Stimulated activated CD4-positive, alpha-beta T cell treated with anti-CD3 and anti-CD28 coated beads, Interleukin-1b, Interleukin-23, amount 100 ng/mL, for 24 hours (primary cell): ENCODE results near the gene CEMIP2.
"Not testable (repeated sequence)": the region's sequence is repeated elsewhere in the genome, so short reads cannot be mapped to it uniquely, and the experiment has no call there.

Experiments
- DNase-seq, 4 experiments: peaks; one replicate each; pipeline ENCODE4 v3.0.0-alpha.2; 2020; ENCODE audit warnings: low read depth in 4 of 4, low spot score in 1 of 4

Gene CEMIP2, protein sequence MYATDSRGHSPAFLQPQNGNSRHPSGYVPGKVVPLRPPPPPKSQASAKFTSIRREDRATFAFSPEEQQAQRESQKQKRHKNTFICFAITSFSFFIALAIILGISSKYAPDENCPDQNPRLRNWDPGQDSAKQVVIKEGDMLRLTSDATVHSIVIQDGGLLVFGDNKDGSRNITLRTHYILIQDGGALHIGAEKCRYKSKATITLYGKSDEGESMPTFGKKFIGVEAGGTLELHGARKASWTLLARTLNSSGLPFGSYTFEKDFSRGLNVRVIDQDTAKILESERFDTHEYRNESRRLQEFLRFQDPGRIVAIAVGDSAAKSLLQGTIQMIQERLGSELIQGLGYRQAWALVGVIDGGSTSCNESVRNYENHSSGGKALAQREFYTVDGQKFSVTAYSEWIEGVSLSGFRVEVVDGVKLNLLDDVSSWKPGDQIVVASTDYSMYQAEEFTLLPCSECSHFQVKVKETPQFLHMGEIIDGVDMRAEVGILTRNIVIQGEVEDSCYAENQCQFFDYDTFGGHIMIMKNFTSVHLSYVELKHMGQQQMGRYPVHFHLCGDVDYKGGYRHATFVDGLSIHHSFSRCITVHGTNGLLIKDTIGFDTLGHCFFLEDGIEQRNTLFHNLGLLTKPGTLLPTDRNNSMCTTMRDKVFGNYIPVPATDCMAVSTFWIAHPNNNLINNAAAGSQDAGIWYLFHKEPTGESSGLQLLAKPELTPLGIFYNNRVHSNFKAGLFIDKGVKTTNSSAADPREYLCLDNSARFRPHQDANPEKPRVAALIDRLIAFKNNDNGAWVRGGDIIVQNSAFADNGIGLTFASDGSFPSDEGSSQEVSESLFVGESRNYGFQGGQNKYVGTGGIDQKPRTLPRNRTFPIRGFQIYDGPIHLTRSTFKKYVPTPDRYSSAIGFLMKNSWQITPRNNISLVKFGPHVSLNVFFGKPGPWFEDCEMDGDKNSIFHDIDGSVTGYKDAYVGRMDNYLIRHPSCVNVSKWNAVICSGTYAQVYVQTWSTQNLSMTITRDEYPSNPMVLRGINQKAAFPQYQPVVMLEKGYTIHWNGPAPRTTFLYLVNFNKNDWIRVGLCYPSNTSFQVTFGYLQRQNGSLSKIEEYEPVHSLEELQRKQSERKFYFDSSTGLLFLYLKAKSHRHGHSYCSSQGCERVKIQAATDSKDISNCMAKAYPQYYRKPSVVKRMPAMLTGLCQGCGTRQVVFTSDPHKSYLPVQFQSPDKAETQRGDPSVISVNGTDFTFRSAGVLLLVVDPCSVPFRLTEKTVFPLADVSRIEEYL (N-terminal part only)

DNA sequence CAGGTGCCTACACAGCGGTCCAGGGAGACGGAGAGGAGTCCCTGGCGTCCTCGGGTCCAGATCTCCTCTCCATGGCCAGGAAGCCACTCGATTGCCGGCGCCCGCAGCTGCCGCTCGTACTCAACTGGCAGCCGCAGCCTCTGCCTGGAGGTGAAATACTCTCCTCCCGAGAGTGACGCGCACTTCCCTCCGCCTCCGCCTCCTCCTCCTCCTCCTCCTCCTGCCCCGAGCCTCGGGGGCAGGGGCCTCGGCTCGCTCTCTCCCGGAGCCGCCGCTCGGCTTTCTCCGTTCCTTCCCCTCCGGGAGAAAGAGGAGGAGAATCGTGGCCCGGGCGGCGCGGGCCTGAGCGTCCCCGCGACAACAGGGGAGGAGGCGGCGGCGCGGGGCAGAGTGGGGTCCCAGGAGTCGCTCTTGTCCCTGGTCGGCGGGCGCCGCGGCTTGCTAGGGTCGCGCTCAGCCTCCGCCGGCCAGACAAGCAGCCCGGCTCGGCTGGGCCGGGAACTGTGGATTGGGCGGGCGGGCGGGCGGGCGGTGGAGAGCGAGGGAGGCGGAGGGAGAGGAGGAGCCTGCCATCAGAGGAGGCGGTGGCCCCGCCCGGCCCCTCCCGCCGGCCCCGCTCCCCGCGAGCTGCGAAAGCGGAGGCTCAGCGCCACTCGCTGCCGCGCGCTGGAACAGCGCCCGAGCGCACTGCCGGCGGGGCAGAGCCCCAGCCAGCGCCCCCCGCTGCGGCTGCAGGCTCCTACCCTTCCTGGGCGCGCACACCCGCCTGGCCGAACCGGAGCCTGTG lies at the start of gene CEMIP2:
TSS of gene CEMIP2 (minus strand) at position 126 of the 787 bp plus-strand sequence. CDS start 18,140 bp downstream, outside the sequence.
- DNase-seq, result peak; percentile 67 to 81 (median 74)

DNA sequence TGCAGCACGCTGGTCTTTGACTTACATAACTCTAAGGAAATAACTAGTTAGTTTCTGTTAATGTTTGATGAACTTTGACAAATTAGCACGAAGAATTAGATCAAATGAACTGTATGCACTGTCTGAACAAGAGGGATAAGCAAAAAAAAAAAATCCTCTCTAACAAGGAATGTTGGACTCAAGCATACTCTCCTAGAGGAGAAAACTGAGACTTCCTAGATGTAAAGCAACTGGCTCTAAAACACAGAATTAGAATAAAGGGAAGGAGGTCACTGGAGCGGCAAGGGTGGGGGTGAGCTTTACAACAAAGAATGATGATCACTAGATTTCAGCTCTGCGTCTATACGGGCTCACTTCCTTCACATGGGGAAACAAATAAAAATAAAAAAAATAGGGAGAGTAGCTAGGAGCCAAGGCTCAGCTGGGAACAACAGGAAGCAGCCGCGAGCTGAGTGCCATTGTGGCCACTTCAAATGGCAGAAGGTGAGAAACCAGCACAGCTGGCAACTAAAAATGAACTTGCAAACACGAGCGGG lies 48.7 kb upstream of the CEMIP2 start:
- no peak for DNase-seq

DNA sequence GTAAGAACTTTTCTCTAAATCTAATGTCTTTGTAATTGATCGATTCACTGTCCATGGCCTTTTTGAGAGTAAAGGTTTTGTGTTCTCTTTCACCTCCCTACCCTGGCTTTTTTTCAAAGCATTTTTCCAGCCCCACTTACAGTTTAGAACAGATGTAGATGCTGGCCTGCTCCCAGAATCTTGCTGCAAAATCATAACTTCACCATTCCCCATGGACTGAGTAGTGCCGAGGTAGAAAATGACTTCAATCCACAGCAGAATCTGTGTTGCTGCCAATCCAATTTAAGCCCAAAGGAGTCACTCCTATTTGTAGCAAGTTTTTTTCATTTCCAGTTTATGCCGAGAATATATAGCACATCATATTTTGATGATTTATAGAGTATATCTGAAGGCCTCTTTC lies 46.5 kb upstream of the CEMIP2 start:
- no peak for DNase-seq

DNA sequence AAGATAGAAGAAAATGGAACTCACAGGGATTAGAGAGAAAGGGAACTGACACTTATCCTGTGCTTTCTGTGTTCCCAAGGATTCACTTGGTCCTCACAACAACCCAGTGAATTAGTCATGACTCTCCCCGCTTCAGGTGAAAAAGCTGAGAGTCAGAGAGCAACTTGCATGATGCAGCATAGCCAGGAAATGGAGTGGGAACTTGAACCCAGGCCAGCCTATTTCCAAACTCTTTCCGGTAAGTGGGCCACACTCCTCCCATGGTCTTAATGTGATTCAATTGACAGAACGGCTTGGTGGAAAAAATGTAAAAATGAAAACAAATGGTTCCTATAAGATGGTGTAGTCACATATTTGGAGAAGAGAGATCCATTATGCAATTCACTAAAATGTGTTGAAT lies 45.9 kb upstream of the CEMIP2 start:
- DNase-seq, result no peak

DNA sequence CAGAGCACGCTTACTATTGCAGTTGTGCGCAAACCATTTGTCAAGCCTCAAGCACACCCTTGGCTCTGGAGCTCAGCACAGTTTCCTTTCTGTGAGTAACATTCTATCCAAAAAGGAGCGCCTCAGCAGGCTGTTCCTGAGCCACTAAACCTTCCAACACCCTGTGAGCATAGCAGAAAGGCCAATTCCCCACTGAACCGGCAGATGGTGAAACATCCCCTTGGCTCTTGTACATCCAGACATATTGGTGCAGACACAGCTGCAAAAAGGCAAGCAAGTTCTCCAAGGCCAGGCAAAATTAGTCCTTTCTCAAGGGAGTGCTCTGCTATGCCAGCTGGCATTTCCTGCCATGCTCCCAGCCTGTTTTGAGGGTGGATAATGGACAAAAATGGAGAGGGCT lies 44.1 kb upstream of the CEMIP2 start:
- no peak for DNase-seq

DNA sequence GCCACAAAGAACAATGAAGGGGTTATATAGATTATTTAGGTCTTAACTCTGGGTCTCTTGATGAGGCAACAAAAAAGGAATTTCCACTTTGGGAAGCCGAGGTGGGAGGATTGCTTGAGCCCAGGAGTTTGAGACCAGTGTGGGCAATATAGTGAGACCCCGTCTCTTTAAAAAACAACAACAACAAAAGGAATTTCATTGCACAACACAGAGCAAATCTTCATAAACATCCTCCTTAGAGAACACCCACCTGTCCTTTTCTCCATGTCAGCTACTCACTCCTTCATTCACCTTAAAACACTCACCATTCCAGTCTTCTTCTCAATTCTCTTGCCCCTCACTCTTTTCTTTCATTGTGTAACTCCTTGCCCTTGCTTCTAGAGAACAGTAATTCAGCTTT lies 39.8 kb upstream of the CEMIP2 start:
- DNase-seq, result no peak

DNA sequence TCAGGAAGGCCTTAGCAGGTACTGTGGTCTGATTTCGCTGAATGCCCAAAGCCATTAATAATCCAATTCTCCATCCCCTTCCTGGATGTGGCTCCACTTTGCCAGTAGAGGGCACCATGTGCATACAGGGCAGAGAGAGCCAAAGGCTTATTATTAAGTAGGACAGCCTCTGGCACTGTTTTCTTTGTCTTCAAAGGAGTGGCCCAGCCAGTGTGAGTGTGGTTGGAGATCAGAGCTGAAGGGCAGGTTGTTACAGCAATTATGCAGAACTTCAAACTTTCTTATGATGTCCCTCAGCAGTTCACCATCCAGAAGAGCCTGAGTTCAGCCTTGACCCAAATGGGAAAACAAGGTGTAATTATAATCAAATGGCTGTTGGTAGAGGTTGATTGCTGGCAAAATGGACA lies 38.6 kb upstream of the CEMIP2 start:
- DNase-seq, result peak in 2 of 4 experiments; percentile 23 to 27

DNA sequence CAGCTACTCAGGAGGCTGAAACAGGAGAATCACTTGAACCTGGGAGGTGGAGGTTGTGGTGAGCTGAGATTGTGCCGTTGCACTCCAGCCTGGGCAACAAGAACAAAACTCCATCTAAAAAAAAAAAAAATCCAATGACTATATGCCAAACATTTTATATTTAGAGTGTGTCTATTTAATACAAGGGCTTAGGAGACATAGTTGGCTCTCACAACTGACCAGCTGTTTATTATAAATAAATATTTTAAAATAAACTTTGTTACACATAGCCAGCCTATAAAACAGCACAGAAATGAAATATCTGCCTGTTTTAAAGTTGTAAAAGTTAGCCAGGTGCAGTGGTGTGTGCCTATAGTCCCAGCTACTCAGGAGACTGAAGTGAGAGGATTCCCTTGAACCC lies 36.8 kb upstream of the CEMIP2 start:
- not testable (repeated sequence) for DNase-seq

DNA sequence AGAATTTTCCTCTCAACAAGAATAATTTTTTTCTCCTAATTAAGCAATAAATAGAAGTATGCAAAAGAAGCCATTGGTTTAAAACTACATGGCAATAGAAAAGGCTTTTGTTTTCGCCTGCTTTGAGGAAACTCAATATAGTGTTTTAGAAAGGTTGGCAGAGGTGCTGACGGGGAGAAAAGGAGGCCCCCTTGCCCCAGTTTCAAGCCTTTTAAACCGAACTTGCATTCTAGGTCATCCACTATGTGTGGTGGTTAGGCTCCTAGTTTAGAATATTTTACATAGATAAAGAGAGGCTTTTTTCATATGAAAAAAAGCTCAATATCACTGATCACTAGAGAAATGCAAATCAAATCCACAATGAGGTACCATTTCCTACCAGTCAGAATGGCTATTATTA lies 33.5 kb upstream of the CEMIP2 start:
- DNase-seq, result no peak

DNA sequence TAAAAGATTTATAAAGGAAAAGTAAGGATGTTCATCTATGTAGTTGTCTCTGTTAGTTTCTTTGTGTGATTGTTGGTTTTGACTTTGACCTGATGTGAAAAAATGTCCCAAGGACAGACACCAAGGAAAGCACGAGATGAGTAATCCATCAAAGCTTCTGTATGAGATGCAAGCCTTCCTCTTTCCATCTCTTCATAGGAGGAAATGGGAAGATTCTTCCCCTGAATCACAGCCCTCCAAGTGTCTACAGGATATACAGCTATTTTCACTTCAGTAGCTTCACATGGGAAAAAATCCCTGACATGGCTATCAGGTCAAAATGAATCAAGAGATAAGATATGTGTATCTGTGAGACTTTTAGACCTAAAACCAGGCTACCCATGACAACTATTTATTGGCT lies 29.0 kb upstream of the CEMIP2 start:
- no peak for DNase-seq

DNA sequence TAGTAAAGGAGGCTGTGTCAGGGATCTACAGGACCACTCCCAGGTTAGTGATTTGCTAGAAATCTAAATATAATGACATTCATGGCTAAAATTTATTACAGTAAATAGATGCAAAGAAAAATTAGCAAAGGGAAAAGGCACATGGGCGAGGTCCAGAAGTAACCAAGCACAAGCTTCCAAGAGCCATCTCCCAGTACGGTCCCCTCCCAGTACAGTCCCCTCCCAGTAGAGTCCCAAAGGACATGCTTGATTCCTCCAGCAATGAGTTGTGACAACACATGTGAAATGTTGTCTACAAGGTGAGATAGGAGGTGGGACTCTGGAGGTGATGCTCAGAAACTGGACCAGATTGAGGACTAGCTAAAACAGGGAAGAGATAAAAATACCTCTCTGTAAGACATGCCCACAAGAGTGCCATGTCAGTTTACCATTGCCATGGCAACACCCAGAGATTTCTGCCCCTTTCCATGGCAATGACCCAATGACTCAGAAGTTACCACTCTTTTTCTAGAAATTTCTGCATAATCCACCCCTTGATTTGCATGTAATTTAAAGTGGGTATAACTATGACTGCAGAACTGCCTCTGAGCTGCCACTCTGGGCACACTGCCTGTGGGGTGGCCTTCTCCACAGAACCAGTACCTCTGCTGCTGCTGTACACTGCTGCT lies 27.9 kb upstream of the CEMIP2 start:
- no peak for DNase-seq

DNA sequence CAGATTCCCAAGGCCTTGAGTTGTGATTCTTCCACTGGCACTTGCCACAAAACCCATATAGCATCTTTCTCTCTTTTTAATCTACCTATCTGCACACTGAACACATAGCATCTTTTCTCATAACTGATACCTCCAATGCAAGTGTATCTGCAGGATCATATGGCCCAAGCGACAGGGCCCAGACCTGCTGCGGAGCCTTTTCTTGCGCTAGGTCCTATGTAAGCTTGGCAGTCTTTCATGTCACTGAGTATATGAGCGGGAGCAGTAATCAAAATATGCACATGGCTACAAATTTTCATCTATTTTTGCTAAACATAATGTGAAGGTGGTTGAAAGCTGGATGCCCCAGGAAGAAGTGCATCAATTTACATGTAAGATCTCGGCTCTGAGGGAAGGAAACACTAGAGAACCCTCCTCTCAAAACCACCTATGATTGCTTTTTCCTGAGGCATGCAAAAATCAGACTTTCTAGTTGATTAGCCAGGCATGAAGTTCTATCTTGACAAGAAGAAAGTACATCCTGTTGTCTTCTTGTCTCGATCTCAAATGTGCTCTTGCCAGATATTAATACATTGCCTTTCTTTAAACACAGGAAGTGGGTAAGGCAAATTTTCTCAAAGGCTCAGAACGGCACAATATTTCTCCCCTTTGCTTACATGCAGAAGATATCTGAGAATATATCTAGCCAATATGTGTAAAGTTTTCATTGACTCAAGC lies 26.9 kb upstream of the CEMIP2 start:
- no peak for DNase-seq

DNA sequence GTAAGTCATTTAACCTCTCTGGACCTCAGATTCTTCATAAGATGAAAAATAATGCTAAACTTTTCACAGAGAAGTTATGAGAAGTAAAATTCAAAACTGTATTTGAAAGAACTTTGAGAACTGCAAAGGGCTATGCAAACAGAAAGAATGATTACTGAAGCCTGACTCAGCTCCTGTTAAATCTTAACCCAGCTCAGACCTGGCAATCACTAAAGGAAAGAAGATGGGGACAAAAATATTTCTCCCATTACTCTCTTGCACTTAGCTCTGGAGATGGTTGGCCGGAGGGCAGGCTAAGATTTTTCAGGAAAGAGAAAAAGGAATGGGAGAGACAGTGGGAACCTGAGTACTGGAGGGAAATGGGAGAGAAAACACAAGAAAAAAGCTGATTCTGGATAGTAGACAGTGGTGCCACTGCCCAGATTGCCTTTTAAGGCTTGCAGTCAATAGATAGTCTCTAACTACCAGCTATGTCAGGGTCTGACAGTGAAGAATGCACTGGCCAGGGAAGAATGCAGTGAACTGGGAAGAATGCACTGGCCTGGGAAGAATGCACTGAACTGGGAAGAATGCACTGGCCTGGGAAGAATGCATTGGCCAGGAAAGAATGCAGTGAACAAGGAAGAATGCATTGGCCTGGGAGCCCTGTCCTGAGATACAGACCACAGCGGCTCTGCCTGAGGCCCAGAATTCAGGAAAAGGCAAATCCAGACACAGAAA lies 25.2 kb upstream of the CEMIP2 start:
- no peak for DNase-seq

DNA sequence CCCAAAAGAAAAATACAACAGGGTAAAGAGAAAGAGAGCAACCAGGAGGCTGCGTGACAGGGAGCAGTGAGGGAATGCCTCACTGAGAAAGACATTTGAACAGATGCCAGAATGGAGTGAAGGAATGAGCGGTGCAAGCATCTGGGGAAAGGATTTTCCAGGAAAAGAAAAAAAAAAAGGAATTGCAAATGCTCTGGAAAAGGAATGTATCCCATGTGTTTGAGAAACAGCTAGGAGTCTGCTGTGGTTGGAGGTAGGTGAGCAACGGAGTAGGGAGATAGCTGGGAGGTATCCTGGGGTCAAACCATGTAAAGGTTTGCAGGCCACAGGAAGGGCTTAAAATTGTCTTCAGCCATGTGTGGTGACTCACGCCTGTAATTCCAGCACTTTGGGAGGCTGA lies 23.6 kb upstream of the CEMIP2 start:
- no peak for DNase-seq

DNA sequence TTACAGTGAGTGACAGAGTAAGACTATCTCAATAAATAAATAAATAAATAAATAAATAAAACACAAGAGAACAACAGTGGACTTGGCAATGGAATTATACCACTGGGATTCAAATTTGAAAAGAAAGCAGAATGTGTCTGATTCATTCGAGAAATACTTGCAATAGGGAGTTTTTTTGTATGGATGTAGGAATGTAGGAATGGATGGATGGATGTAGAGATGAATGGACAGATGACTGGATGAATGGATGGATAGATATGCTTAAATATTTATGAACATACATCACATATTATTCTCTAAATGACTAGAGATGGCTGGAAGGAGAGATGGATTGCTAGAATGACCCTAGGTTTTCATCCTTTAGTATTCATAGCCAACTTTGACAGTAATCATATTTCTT lies 22.0 kb upstream of the CEMIP2 start:
- DNase-seq, result no peak

DNA sequence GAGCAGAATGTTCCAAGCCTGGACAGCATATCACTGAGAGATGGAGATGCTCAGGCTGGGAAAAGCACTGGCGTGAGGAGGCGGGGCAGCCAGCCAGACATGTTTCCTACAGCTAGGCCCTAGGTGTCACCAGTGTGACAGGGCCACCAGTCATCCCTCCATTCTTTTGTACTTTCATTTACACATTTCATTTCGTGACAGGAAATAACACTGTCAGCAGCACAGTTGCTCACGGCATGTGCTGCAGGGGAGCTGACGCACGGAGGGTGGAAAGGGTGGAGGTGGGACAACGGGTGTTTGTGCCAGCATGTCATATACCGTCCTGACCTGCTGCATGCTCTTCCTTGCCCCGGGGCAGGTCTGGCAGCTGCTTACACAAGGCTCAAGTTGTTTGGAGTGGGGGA lies 14.8 kb upstream of the CEMIP2 start:
- DNase-seq, result peak; percentile 52 to 78 (median 66)

DNA sequence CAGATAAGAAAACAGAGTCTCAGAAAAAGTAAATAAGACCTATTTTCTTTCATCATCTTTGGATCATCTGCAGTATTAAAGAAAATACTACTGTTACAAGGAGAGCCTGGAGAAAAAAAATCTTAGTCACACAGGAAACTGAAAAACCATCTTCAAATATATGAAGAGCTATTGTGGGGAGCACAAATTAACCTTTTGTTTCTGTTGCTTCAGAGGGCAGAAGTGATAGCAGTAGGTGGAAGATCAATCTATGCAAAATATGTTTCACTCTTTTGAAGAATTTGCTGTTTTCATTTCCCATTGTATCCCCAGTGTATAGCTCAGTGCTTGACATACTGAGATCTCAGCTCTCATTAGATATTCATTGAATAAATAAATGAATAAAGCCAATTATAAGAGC lies 13.1 kb upstream of the CEMIP2 start:
- no peak for DNase-seq

DNA sequence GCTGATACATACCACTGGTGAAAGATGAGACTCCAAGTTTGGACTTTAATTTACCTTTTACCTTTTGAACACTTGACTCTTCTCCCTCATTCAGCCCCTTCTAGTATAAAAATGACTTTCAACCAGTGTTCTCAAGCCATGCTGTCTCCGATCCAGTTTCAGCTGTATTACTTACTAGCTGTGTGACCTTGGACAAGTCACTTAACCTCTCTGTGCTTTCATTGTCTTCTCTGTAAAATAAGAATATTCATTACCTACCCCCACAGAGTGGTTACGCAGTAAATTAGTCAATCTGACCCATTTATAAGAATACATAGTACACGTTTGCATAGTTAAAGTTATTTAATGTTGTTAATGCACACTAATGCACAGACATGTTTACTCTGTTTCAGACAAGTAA lies 12.6 kb upstream of the CEMIP2 start:
- DNase-seq, result no peak
